ENCODE results near the gene KLRG1. TPM values are rescaled to one million over a fixed set of nuclear protein-coding genes. Genes with fewer than 3 reads are reported as not detected.

Gene KLRG1
- total RNA-seq, result 7.4 and 8.0 TPM in 2 replicates
- long read RNA-seq, partial matches to known transcripts, result 1 of 19 reads
- long read RNA-seq, other reads (novel, unspliced or antisense), result 12 of 19 reads

GRCh38 chr12:8989413-8989812, at the start of gene KLRG1:
Gene KLRG1 (plus strand): TSS chr12:8989546. CDS start chr12:8989636, 90 bp downstream.
- no peak for DNase-seq (ENCODE audit: low spot score, unreplicated experiment)
- Mint-ChIP-seq H3K27ac (no peak within 1 kb of the TSS), H3K4me1 (ENCODE audit: low read depth) (no peaks in the 10 kb centered on the region), H3K9me3 (ENCODE audit: low read depth) (no peaks in the 10 kb centered on the region), H3K27me3 (no peaks in the 10 kb centered on the region), H3K4me3 (ENCODE audit: low read depth) (no peak within 1 kb of the TSS), H3K36me3 (ENCODE audit: insufficient read depth) (no peaks in the 10 kb centered on the region)
- TF ChIP-seq, protein P1, sequence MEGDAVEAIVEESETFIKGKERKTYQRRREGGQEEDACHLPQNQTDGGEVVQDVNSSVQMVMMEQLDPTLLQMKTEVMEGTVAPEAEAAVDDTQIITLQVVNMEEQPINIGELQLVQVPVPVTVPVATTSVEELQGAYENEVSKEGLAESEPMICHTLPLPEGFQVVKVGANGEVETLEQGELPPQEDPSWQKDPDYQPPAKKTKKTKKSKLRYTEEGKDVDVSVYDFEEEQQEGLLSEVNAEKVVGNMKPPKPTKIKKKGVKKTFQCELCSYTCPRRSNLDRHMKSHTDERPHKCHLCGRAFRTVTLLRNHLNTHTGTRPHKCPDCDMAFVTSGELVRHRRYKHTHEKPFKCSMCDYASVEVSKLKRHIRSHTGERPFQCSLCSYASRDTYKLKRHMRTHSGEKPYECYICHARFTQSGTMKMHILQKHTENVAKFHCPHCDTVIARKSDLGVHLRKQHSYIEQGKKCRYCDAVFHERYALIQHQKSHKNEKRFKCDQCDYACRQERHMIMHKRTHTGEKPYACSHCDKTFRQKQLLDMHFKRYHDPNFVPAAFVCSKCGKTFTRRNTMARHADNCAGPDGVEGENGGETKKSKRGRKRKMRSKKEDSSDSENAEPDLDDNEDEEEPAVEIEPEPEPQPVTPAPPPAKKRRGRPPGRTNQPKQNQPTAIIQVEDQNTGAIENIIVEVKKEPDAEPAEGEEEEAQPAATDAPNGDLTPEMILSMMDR (IDR thresholded peaks at IDR 0.05; ENCODE audit: unreplicated experiment), result no peak

- Mint-ChIP-seq H3K36me3 (ENCODE audit: insufficient read depth) (peaks cover 25% of the 10 kb centered on the region), H3K27ac (no peak overlapping the region), H3K4me1 (ENCODE audit: low read depth) (peaks cover 3% of the 10 kb centered on the region), H3K4me3 (ENCODE audit: low read depth) (no peak overlapping the region), H3K27me3 (no peaks in the 10 kb centered on the region), H3K9me3 (ENCODE audit: low read depth) (no peaks in the 10 kb centered on the region)
- DNase-seq (ENCODE audit: low spot score, unreplicated experiment), result no peak
- TF ChIP-seq, protein P1 (IDR thresholded peaks at IDR 0.05; ENCODE audit: unreplicated experiment), result no peak
Measured at GRCh38 chr12:8941691-8942478, 47.5 kb upstream of the KLRG1 start.

DNA sequence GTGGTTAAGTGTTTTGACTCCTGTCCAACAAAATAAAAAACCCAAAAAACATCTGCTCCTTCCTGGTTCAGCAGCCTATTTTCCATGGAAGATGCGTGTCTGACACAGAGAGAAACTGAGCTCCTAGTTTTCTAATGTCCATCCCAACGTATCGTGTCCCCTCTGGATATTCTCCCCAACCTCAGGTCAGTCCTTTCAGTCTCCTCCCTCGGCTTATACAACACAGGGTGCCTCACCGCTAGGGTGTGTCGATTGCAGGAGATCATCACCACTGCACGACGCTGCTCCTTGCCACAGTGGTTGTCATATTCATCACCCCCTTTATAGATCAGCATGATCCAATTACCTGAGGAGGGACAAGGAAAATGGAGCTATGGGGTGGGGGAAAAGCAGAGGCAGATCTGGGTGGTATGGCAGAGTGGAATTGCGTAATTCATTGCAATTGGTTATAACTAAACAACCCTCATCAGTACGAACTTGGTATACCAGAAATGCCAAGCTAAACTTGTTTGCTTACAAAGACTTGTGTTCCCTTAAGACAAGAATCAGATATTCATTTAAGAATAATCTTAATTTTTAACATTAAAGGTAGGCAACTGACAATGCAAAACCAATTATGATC, 45.7 kb upstream of the KLRG1 start:
- Mint-ChIP-seq H3K4me3 (ENCODE audit: low read depth) (no peak overlapping the region), H3K9me3 (ENCODE audit: low read depth) (no peaks in the 10 kb centered on the region), H3K4me1 (ENCODE audit: low read depth) (peaks cover 13% of the 10 kb centered on the region), H3K36me3 (ENCODE audit: insufficient read depth) (peaks cover 21% of the 10 kb centered on the region), H3K27me3 (no peaks in the 10 kb centered on the region), H3K27ac (no peak overlapping the region)
- TF ChIP-seq, protein P1 (IDR thresholded peaks at IDR 0.05; ENCODE audit: unreplicated experiment), result no peak
- no peak for DNase-seq (ENCODE audit: low spot score, unreplicated experiment)

GRCh38 chr12:8946733-8947132, 42.6 kb upstream of the KLRG1 start:
- Mint-ChIP-seq H3K4me1 (ENCODE audit: low read depth) (peaks cover 19% of the 10 kb centered on the region), H3K4me3 (ENCODE audit: low read depth) (no peak overlapping the region), H3K27me3 (no peaks in the 10 kb centered on the region), H3K27ac (no peak overlapping the region), H3K9me3 (ENCODE audit: low read depth) (no peaks in the 10 kb centered on the region), H3K36me3 (ENCODE audit: insufficient read depth) (peaks cover 15% of the 10 kb centered on the region)
- no peak for DNase-seq (ENCODE audit: low spot score, unreplicated experiment)
- TF ChIP-seq, protein P1 (IDR thresholded peaks at IDR 0.05; ENCODE audit: unreplicated experiment), result no peak

DNA sequence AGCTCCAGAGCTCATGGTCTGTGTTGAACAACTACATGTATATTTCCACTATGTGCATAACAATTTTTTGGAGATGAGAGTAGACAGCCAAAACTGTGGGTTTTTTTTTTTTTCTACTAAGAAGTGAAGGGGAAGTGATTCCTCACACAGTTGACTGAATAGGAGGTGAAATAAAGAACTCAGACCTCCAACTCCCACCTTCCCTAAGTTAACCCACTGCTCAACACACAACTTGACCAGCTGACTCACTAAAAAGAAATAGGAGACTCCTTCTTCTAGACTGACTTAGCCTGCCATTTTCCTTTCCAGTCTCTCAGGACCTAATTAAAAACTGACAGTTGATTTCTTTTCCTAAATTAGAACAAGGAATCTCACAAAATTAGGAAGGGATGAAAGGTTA, 41.6 kb upstream of the KLRG1 start:
- TF ChIP-seq, protein P1 (IDR thresholded peaks at IDR 0.05; ENCODE audit: unreplicated experiment), result no peak
- H3K4me3 Mint-ChIP-seq (ENCODE audit: low read depth), result peak overlapping the region; percentile 3
- peaks cover 2% of the 10 kb centered on the region for H3K9me3 Mint-ChIP-seq (ENCODE audit: low read depth)
- DNase-seq (ENCODE audit: low spot score, unreplicated experiment), result no peak
- peaks cover 19% of the 10 kb centered on the region for H3K4me1 Mint-ChIP-seq (ENCODE audit: low read depth)
- peaks cover 13% of the 10 kb centered on the region for H3K36me3 Mint-ChIP-seq (ENCODE audit: insufficient read depth)
- no peaks in the 10 kb centered on the region for H3K27me3 Mint-ChIP-seq
- H3K27ac Mint-ChIP-seq, result no peak overlapping the region

Data from progenitor cell of endocrine pancreas (in vitro differentiated cells).